Skeletal muscle satellite cell (primary cell): ENCODE results near the gene FASTKD2. TPM values are rescaled to one million over a fixed set of nuclear protein-coding genes. Genes with fewer than 3 reads are reported as not detected.
A peak's percentile ranks its signal among the peaks of the same experiment; 100 is the strongest.

Source experiments
- H3K27me3 ChIP-seq: 2 replicates; pipeline ENCODE4 v1.7.0; 2013; ENCODE audit warnings: low read length; ENCODE audit not compliant: control insufficient read depth, insufficient read depth
- H3K36me3 ChIP-seq: 2 replicates; pipeline ENCODE4 v1.7.0; 2013; ENCODE audit warnings: mild to moderate bottlenecking, control low read depth, low read length; ENCODE audit not compliant: insufficient read depth
- H3K4me1 ChIP-seq: 2 replicates; pipeline ENCODE4 v1.7.0; 2013; ENCODE audit warnings: low read length; ENCODE audit not compliant: control insufficient read depth, insufficient read depth
- H3K4me2 ChIP-seq: 2 replicates; pipeline ENCODE4 v1.7.0; 2013; ENCODE audit warnings: mild to moderate bottlenecking, low read length
- H3K4me3 ChIP-seq: 2 replicates; pipeline ENCODE4 v1.7.0; 2013; ENCODE audit warnings: low read length
- H3K9ac ChIP-seq: 2 replicates; pipeline ENCODE4 v1.7.0; 2013; ENCODE audit warnings: mild to moderate bottlenecking, low read depth, low read length, moderate library complexity
- H3K9me3 ChIP-seq: replicated peaks from 2 replicates; pipeline ENCODE4 v1.7.0; 2013; ENCODE audit warnings: mild to moderate bottlenecking, control low read depth, low read length
- total RNA-seq: library from RNA; depleted of rRNA; stranded (reverse); fragments of >200 nt; gene quantifications from 2 replicates; pipeline ENCODE4 v1.2.3, GENCODE V29; 2012; rRNA removed

The FASTKD2 gene
- total RNA-seq = 49.1 and 61.1 TPM in 2 replicates

- Histone ChIP-seq H3K27me3 (peaks cover 14% of the 10 kb centered on the region), H3K9ac (peak within 1 kb of the TSS; percentile 96), H3K36me3 (peaks cover 11% of the 10 kb centered on the region), H3K4me2 (peak within 1 kb of the TSS; percentile 95), H3K4me3 (peak within 1 kb of the TSS; percentile 82), H3K4me1 (peaks cover 6% of the 10 kb centered on the region), H3K9me3 (no peaks in the 10 kb centered on the region)
Observed at GRCh38 chr2:206765242-206766056, at the start of gene FASTKD2, which contains the start of gene MDH1B. TSS of gene FASTKD2 (plus strand) at chr2:206765606. CDS start at chr2:206766694, 1,088 bp downstream. TSS of gene MDH1B (minus strand) at chr2:206765328. CDS start at chr2:206765271, 57 bp downstream.

DNA sequence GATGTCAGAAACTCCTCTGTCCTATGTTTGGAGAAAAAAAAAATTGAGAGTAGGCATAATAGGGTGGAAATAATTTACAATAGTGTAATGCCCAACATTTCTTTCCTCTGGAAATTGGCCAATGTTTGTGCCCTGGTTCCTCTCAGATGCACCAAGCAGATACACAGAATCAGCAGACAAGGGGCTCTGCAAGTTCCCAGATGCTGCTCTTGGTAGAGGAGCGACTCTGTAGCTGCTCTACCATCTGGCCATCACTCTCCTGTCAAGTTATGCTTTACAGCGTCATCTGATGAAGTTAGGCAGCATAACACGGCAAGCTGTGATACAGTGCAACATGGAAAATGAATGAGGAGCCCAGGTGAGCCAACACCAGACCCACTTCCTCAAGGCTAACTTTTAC lies 48.8 kb upstream of the FASTKD2 start:
- H3K4me2 ChIP-seq = no peak overlapping the region
- H3K4me3 ChIP-seq = no peak overlapping the region
- H3K4me1 ChIP-seq = no peaks in the 10 kb centered on the region
- no peaks in the 10 kb centered on the region for H3K9me3 ChIP-seq
- no peaks in the 10 kb centered on the region for H3K36me3 ChIP-seq
- peaks cover 22% of the 10 kb centered on the region for H3K27me3 ChIP-seq
- no peak overlapping the region for H3K9ac ChIP-seq

GRCh38 chr2:206718296-206718695 lies 47.1 kb upstream of the FASTKD2 start, which contains the start of gene DYTN:
TSS of gene DYTN (minus strand) at chr2:206718396. CDS start at chr2:206718279, 117 bp downstream.
- Histone ChIP-seq H3K9ac (no peak within 1 kb of the TSS), H3K27me3 (peaks cover 20% of the 10 kb centered on the region), H3K4me2 (no peak within 1 kb of the TSS), H3K4me1 (no peaks in the 10 kb centered on the region), H3K4me3 (no peak within 1 kb of the TSS), H3K36me3 (no peaks in the 10 kb centered on the region), H3K9me3 (no peaks in the 10 kb centered on the region)

DNA sequence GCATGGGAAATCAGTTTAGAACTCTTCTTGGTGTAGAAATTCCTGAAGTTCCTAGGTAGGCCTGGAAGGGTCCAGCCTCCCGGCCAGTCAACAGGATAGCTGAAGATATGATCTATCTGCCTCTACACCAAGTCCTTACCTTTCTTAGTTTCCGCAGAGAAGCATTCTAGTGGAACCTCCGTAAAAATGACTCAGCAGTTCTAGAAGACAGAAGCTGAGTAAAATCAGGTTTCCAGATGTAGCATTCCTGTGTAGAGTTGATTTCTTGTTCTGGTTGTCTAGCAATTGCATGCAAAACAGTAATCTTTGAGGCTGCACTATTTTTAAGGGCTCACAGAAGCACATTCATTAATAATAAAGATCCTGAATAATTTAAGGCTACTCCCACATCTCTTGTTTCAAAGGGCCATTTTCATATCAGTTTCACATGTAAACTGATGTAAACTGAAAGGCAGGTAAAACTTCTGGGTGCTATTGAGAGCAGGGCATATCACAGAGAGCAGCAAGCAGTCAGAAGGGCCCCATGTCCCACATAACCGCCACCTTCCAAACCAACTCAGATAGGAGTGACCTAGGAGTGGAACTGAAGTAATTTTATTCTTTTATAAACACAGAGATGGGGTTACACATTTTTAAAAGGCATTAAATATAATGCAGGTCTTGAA lies 44.0 kb upstream of the FASTKD2 start:
- Histone ChIP-seq H3K36me3 (no peaks in the 10 kb centered on the region), H3K4me3 (no peak overlapping the region), H3K4me1 (no peaks in the 10 kb centered on the region), H3K9ac (no peak overlapping the region), H3K9me3 (no peaks in the 10 kb centered on the region), H3K27me3 (peaks cover 12% of the 10 kb centered on the region), H3K4me2 (no peak overlapping the region)

GRCh38 chr2:206723288-206723687 lies 42.1 kb upstream of the FASTKD2 start:
- no peak overlapping the region for H3K4me2 ChIP-seq
- no peak overlapping the region for H3K4me3 ChIP-seq
- H3K9ac ChIP-seq = no peak overlapping the region
- H3K36me3 ChIP-seq = no peaks in the 10 kb centered on the region
- no peaks in the 10 kb centered on the region for H3K9me3 ChIP-seq
- no peaks in the 10 kb centered on the region for H3K4me1 ChIP-seq
- peaks cover 6% of the 10 kb centered on the region for H3K27me3 ChIP-seq

- Histone ChIP-seq H3K9ac (no peak overlapping the region), H3K4me1 (no peaks in the 10 kb centered on the region), H3K36me3 (no peaks in the 10 kb centered on the region), H3K27me3 (peaks cover under 1% of the 10 kb centered on the region), H3K4me3 (no peak overlapping the region), H3K4me2 (no peak overlapping the region), H3K9me3 (no peaks in the 10 kb centered on the region)
Observed at GRCh38 chr2:206727287-206727686, 38.1 kb upstream of the FASTKD2 start.

DNA sequence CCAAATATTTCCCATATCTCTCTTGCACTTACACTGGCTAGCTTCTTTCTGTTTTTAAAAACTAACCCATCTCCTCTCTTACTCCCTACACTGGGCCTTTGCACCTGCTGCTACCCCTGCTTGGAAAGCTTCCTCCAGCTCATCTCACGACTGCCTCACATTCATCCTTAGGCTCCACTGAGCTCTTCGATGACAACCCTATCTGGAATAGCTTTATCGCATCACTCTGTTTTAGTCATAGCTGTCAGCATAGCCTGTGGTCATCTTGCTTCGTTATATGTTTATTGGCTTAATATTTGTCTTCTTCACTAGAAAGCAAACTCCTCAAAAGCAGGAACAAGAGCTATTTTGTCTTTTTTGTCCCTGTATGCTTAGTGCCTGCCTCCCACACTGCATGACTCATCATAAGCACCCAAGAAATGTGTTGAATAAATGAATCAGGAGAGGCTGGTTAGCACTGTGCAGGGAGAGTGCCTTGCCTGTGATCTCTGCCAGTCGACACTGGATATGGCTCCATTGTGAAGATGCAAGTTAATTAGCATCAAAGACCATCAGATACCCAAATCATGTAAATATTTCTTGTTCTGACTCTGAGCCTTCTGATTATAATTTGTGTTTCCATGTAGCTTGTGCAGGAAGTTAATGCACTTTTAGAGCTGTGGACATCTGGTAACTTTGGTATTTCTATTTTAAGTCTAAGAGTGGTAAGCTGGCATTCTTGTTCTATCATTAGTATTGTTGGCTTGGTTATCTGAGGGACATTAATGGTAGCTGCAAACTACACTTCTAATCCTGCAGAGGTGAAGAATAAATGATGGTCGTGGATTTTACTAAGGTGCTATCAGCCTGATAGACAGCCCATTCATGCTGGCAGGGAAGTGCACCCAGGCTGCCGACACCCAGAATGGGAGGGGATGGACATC lies 36.9 kb upstream of the FASTKD2 start:
- Histone ChIP-seq H3K36me3 (no peaks in the 10 kb centered on the region), H3K9me3 (no peaks in the 10 kb centered on the region), H3K27me3 (peaks cover 5% of the 10 kb centered on the region), H3K4me1 (no peaks in the 10 kb centered on the region), H3K4me3 (no peak overlapping the region), H3K4me2 (no peak overlapping the region), H3K9ac (no peak overlapping the region)

GRCh38 chr2:206733341-206733740 lies 32.1 kb upstream of the FASTKD2 start:
- Histone ChIP-seq H3K4me2 (no peak overlapping the region), H3K4me1 (no peaks in the 10 kb centered on the region), H3K9ac (no peak overlapping the region), H3K36me3 (no peaks in the 10 kb centered on the region), H3K9me3 (no peaks in the 10 kb centered on the region), H3K27me3 (peaks cover 5% of the 10 kb centered on the region), H3K4me3 (no peak overlapping the region)

DNA sequence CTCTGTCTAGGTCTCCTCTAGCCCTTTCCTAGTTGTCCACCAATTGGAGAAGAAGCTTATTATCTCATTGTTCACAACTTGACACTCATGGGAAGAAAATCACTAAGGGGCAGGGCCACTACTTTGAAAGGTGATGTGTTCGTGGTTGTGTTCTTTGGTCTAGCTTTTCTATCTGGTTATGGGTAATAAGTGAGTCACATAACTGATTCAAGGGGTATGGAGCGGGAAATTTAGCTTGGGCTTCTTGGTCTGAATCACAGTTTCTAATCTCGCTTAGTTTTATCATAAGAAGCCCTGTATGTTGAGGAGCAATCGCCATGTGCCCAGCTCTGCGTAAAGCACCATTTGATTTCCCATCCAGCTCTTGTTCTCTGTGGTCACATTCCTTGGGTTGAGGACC lies 28.5 kb upstream of the FASTKD2 start:
- H3K27me3 ChIP-seq = peaks cover 11% of the 10 kb centered on the region
- H3K4me3 ChIP-seq = no peak overlapping the region
- H3K9me3 ChIP-seq = no peaks in the 10 kb centered on the region
- H3K9ac ChIP-seq = no peak overlapping the region
- no peaks in the 10 kb centered on the region for H3K36me3 ChIP-seq
- H3K4me1 ChIP-seq = no peaks in the 10 kb centered on the region
- no peak overlapping the region for H3K4me2 ChIP-seq

- peaks cover 6% of the 10 kb centered on the region for H3K27me3 ChIP-seq
- no peak overlapping the region for H3K9ac ChIP-seq
- H3K4me1 ChIP-seq = no peaks in the 10 kb centered on the region
- H3K9me3 ChIP-seq = no peaks in the 10 kb centered on the region
- H3K36me3 ChIP-seq = no peaks in the 10 kb centered on the region
- H3K4me3 ChIP-seq = no peak overlapping the region
- no peak overlapping the region for H3K4me2 ChIP-seq
Observed at GRCh38 chr2:206739271-206739670, 26.1 kb upstream of the FASTKD2 start.

- Histone ChIP-seq H3K4me1 (no peaks in the 10 kb centered on the region), H3K4me2 (no peak overlapping the region), H3K9ac (no peak overlapping the region), H3K27me3 (peaks cover 6% of the 10 kb centered on the region), H3K9me3 (no peaks in the 10 kb centered on the region), H3K4me3 (no peak overlapping the region), H3K36me3 (no peaks in the 10 kb centered on the region)
Observed at GRCh38 chr2:206740800-206741199, 24.6 kb upstream of the FASTKD2 start.
